NCI-H446 (cell line): ENCODE data around the gene GNAI2.

Experiments used
- DNase-seq, 2 experiments: peaks; one replicate each; lab custom pipeline; 2025; lab: John Stamatoyannopoulos, UW

The GNAI2 gene

DNA sequence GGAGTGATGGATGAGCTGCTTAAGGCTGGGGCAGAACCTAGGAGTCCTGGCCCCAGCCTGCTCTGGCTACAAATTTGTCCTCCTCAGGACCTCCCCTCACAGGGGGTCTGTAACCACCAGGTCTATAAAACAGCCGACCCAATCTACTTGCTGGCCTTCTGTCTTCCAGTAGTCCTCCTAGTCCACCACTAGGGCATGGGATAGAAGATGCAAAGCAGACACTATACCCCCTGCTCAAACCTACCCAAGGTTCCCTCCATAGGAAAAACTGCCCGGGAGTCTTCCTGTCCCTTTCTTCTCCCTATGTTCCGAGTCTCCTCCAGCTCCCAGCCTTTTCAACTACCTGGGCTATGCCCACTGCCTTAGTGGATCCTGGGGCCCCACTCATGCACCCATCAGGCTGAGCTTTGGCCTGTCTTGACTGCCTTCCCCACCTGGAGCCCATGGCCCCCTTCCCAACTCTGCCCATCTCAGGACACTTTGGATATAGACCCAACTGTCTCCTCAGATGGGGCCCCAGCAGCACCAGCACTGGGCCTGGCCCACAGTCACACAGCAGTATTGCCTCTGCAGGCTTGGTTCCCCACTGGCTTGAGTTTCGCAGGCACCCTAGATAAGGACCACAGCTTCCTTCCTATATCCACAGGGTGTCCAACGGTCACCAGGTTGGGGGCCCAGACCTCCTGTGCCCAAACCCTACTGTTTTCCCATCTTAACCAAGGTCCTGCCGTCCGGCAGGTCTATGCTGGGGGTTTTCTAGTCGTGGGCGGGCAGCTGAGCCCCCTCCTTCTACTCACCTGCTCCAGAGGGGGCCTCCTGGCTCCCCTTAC is 62.1 kb downstream of the GNAI2 start:
- DNase-seq, result no peak

DNA sequence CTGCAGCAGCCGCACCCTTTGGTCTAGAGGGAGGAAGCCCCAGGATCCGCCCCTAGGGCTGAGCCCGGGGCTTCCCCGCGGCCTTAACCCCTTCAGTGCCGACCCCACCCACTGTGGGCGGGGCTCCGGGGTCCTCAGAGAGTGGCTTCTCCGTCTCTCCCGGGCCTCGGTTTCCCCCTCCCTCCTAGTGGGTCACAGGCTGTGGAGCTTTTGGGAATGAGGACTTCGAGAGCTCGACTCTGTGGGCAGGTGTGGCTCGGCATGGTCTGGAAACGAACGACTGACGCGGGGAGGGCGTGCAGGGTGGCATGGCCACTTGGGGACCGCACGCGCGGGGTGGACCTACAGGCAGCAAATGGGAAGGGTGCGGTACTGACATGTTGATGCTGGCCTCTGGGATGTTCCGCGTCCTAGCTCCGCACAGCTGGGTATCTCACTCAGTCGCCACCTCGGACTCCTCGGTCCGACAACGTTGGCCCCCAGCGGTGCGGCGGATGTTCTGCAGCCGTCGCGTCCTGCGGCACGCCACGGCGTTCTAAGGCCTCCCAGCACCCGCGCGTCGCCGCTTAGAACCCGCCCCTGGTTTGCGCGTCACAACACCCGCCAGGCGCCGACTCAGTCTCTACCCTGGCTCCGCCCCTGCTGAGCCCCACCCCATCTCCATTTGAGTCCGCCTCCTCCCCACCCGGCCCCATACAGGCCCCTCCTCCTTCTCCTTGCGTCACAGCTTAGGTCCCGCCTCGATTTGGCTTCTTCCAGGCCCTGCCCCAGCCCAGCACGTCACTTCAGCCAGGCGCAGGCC is 63.0 kb downstream of the GNAI2 start, which contains the start of the genes HYAL3 and NAA80:
Gene HYAL3, minus strand, starts transcription at position 570 of the 802 bp plus-strand sequence. CDS start 3,803 bp downstream, outside the sequence.
Gene NAA80, minus strand, starts transcription at position 570 of the 802 bp plus-strand sequence. CDS start 1,942 bp downstream, outside the sequence.
- DNase-seq, result peak; percentile 95 to 97

DNA sequence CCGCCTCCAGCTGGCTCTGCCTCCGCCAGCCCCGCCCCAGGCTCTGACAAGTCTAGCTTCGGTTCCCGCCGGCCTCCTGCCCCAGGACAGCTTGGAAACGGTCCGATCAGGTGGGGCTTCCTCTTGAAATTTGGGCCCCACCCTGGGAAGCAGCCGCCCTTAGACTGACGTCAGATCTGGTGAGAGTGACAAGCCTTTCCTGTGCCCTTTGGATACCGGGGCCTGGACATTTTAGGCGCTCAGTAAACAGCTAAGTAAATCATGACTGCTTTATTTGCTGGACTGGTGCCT is 63.6 kb downstream of the GNAI2 start:
- DNase-seq, result no peak

DNA sequence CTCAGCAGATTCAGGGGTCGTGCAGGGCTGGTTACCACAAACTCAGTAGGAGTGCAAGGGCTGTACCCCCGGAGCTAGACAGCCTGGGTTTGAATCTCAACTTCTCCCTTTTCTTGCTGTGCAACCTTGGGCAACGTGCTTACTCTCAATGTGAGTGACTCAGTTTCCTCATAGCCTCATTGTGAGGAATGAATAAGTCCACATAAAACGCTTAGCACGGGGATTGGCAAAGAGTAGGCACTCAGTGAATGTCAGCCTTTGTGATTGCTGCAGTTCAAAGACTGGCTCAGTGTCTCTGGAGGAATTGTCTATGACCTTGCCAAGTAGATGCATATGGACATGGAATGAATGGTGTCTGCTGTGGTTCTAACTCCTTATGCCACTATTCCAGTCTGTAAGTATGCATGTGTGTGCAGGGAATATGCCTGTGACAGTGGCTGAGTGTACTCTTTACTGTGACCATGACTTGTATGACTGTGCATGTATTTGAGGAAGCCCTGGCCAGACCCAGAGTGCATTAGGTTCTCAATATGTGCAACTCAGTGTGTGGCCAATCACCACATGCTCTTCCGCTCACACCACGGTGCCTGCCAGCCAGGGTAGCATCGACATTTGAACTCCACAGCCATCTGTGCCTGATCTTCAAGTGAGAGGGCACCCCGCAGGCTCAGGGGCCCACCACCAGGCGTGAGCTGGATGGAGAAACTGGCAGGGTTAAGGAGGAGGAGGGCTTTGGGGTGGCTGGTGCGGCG is 64.1 kb downstream of the GNAI2 start:
- peak in 1 of 2 experiments; percentile 59 for DNase-seq

DNA sequence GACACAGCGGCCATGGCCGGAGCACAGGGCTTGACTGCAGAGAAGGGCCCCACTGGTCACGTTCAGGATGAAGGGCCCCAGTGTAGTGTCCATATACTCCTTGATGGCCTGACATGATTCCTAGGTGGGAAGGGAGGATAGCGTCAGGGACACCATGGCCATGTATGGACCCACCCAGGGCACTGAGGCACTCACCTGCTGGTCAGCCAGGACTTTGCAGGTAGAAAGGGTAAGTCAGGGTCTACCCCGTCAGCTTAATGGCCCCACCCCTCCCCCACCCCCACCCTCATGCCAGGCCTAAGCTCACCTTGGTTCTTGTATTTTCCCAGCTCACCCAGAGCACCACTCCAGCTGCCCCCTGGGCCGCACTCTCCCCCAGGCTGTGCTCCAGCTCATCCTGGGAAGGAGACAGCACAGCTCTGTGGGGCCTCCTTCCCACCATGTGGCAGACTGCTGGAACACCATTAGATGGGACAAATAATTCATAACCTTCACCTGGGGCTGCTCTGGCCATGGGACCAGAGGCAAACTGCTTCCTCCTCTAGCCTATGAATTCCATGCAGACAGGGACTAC is 64.8 kb downstream of the GNAI2 start:
- no peak for DNase-seq

DNA sequence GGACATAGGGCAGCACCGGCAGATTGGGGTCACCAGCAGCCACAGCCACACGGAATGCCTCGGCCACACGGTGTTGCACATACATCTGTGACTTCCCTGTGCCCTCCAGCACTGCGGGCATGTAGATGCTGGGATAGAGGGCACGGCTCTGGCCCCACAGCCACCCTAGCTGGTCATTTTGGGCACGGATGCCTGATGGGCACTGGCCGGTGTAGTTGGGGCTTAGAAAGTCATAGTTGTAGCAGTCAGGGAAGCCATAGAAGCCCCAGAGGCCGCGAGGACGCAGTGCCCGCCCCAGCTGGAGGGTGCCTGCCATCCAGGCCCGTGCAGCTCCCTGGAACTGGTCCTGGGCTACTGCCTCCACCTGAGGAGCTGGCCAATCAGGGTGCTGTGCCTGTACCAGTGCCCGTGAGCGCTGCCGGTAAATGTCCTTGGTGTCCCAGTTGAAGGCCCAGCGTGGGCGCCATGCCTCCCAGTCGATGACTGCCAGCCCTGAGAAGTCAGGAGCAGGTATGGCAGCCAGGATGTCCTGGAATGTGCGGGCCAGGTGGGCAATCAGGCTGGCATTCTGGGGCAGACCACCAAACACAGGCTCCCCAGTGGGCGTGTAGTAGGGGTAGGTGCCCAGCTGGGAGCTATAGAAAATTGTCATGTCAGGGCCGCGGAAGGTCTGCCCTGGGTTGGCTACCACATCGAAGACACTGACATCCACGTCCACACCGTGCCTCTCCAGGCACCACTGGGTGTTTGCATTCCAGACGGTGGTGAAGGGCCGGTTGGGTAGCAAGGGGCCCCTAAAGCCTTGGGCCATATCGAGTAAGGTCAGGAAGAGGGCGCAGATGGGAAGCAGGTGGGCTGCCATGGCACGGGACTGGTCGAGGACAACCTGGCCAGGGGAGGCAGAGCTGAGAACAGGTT is 66.3 kb downstream of the GNAI2 start:
- no peak for DNase-seq

DNA sequence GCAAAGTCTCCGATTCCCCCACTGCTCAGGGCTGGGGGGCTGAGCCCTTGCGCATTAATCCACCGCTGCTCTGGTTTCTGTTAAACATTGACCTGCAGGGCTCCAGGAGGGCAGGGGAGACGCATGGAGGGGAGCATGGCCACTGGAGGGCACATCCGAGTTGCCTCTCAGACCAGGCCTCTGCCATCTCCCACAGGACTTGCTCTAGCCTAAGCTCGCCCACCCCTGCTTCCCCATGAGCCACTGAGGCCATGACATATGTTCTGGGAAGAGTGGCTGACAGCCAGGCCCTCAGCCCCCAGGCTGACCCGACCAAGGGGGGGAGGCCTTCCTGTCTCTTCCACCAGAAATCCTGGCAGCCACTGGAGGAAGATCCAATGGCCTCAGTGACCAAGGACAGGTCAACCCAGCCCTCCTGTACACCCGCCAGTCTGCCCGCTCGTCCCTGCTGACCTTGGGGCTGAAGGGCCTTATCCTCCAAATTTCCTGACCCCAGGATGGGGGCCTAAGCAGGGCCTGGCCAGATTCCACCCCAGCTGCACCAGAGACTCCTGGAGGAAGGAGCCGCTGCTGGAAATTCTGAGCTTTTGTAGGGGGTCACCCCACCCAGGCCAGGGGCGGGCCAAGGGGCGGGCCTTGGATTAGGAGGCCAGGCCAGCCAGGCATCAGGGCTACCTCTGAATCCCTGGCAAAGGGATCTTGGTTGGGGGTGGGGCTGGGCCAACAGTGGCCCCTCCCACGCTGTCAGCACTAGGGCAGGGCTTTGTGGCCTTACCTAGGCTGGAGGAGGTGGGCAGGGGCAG is 67.2 kb downstream of the GNAI2 start, which contains the start of gene HYAL1:
Gene HYAL1, minus strand, starts transcription at position 562 of the 803 bp plus-strand sequence. CDS start 618 bp downstream, outside the sequence.
- no peak for DNase-seq

DNA sequence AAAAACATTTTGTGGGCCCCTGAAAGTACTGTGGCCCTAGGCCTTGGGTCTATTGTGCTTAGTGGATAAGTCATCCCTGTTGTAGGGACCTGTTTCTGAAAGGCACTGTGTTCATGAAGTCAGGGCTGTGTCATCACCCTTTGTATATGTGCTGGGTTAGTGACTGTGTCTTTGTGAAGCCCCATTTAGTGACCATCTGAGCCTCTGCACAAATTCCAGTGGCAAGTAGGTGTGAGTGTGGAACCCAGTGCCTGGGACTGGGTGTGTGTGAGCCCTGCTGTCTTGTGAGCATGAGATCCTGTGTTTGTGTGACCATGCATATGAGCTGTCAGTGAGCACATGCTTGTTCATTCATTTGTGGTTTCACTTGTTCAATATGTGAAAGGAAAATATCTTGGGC is 68.6 kb downstream of the GNAI2 start:
- no peak for DNase-seq
